PC-3 (cell line): ENCODE measurements around the gene ACBD4.

Source experiments
- EZH2 ChIP-seq: fragments of 300-600 bp; sonication (generic); IDR thresholded peaks from one replicate; pipeline ENCODE4 v1.6.1; 2017; ENCODE audit warnings: antibody characterized with exemption, mild to moderate bottlenecking, low read length; ENCODE audit not compliant: unreplicated experiment
- EZH2phosphoT487 ChIP-seq: fragments of 300-600 bp; sonication (generic); IDR thresholded peaks from 2 replicates; pipeline ENCODE4 v1.6.1; 2018; ENCODE audit warnings: mild to moderate bottlenecking, antibody characterized with exemption, low read length, borderline replicate concordance
- TF ChIP-seq, protein P1 (sequence below): fragments of 300-600 bp; sonication (generic); conservative IDR thresholded peaks from 2 replicates; pipeline ENCODE4 v1.5.1; 2017; ENCODE audit warnings: antibody characterized with exemption, low read depth, mild to moderate bottlenecking, low read length

GRCh38 chr17:45144199-45145034 is 8.9 kb downstream of the ACBD4 start:
- TF ChIP-seq, protein P1, sequence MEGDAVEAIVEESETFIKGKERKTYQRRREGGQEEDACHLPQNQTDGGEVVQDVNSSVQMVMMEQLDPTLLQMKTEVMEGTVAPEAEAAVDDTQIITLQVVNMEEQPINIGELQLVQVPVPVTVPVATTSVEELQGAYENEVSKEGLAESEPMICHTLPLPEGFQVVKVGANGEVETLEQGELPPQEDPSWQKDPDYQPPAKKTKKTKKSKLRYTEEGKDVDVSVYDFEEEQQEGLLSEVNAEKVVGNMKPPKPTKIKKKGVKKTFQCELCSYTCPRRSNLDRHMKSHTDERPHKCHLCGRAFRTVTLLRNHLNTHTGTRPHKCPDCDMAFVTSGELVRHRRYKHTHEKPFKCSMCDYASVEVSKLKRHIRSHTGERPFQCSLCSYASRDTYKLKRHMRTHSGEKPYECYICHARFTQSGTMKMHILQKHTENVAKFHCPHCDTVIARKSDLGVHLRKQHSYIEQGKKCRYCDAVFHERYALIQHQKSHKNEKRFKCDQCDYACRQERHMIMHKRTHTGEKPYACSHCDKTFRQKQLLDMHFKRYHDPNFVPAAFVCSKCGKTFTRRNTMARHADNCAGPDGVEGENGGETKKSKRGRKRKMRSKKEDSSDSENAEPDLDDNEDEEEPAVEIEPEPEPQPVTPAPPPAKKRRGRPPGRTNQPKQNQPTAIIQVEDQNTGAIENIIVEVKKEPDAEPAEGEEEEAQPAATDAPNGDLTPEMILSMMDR, result no peak
- TF ChIP-seq EZH2phosphoT487 (no peak), EZH2 (no peak)
